Measurements from ENCODE around the gene GRPEL2.

DNA sequence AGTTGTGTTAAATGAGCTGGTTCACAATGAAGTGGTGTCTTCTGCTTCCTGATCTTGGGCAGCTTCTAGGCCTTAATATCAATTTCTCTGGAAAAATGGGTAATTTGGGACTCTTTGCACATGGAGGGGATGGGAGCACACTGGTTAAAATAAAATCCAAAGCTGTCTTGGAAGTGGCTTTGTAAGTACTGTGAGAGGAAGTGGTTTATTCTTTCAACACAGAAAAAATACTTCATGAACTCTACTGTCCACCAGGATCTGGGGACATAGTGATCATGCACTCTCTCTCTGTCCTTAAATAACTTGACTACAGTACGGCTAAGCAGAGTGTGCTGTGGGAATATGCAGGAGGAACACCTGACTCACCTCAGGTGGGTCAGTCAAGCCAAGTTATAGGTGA is 15.0 kb downstream of the GRPEL2 start:
- TF ChIP-seq, protein P1, sequence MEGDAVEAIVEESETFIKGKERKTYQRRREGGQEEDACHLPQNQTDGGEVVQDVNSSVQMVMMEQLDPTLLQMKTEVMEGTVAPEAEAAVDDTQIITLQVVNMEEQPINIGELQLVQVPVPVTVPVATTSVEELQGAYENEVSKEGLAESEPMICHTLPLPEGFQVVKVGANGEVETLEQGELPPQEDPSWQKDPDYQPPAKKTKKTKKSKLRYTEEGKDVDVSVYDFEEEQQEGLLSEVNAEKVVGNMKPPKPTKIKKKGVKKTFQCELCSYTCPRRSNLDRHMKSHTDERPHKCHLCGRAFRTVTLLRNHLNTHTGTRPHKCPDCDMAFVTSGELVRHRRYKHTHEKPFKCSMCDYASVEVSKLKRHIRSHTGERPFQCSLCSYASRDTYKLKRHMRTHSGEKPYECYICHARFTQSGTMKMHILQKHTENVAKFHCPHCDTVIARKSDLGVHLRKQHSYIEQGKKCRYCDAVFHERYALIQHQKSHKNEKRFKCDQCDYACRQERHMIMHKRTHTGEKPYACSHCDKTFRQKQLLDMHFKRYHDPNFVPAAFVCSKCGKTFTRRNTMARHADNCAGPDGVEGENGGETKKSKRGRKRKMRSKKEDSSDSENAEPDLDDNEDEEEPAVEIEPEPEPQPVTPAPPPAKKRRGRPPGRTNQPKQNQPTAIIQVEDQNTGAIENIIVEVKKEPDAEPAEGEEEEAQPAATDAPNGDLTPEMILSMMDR (IDR thresholded peaks at IDR 0.05): no peak
- TF ChIP-seq POLR2A (IDR thresholded peaks at IDR 0.05) (no peak), EP300 (IDR thresholded peaks at IDR 0.05) (no peak)

Data from ovary (tissue), 3 donors.